GM21737 (cell line): ENCODE results near the gene POLD4.
"Not testable (repeated sequence)": the region's sequence is repeated elsewhere in the genome, so short reads cannot be mapped to it uniquely, and the experiment has no call there.

Experiments used
- ATAC-seq: cut with Tn5 transposase; IDR thresholded peaks from one replicate; pipeline ENCODE4 v1.9.1; 2021; ENCODE audit warnings: mild to moderate bottlenecking, moderate library complexity; ENCODE audit not compliant: unreplicated experiment

Gene POLD4

GRCh38 chr11:67354075-67355022 is 1.0 kb upstream of the POLD4 start:
- no peak for ATAC-seq

GRCh38 chr11:67352546-67353316 is 615 bp downstream of the POLD4 start:
- ATAC-seq, result peak; percentile 6

DNA sequence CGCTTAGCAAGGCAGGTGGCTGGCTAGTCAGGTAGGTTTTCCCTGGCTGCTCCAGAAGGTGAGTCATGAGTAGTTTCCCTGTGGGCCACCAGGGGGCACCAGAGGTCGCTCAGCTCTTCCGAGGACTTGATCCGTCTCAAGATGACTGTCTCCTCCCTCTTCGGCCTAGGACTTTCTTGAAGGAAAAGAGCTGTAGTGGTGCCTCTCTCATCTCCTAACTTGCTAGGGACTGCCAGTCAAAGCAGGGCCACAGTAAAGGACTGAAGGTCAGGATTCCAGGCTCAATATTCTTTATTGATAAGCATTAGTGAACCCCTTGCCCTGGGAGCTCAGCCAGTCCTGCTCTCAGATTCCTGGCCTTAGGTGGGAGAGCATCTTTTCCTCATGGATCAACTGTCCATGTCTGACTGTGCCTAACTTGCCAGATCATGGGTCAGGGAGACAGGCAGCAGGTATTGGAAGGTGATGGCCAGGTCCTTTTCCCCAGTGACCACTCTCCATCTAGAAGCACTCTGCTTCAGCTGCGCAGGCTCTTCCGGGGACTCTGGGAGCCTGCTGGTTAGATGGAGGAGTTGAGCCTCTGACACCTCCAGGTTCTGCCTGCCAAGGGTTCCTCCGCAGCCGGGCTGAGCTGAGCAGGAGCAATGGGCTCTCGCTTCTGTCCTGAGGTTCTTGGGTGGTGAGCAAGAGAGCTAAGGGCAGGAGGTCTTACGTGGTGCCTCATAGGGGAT is 1.9 kb downstream of the POLD4 start:
- no peak for ATAC-seq

GRCh38 chr11:67349928-67350465 is 3.3 kb downstream of the POLD4 start:
- no peak for ATAC-seq

DNA sequence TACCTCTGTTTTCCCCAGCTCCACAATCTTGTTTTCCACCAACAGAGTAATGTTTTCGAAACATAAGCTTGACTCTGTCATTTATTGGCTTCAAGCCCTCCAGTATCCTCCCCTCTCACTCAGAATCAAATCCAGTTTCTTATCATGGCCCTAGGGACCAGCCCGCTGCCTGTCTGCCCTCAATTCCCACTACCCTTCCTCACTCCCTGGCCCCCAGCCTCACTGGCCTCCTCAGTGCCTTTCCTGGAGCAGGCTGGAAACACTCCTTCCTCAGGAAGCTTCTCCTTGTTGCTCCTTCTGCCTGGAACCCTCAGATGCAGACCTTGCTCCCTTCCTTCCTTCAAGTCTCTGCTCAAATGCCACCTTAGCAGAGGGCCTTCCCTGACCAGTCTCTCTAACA is 3.9 kb downstream of the POLD4 start:
- ATAC-seq, result no peak

DNA sequence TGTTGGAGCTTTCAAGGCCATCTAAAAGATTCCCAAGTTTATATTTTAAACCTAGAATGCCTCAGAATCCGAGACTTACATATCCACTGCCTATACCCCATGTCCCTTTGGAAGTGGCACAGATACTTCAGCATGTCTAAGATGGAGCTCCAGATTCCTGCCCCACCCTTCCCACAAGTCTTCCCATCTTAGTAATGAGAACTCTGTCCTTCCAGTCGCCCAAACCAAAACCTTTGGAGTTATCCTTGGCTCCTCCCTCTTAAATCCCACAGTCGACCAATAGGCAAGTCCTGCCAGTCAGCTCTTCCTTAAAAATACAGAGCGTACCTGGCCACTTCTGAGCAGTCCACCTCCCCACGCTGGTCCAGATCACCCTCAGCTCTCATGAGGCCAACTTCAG is 4.3 kb downstream of the POLD4 start:
- ATAC-seq, result no peak

- no peak for ATAC-seq
These were observed 5.2 kb downstream of the POLD4 start for GRCh38 chr11:67347964-67348749.

- ATAC-seq, result no peak
These were observed 7.2 kb downstream of the POLD4 start for GRCh38 chr11:67345920-67346819.

GRCh38 chr11:67345247-67345919 is 8.0 kb downstream of the POLD4 start:
- ATAC-seq, result no peak

GRCh38 chr11:67344264-67344663 is 9.1 kb downstream of the POLD4 start:
- no peak for ATAC-seq

- no peak for ATAC-seq
These were observed 16.1 kb downstream of the POLD4 start for GRCh38 chr11:67337257-67337656.

GRCh38 chr11:67332081-67332691 is 21.2 kb downstream of the POLD4 start:
- no peak for ATAC-seq

GRCh38 chr11:67323526-67323925 is 29.8 kb downstream of the POLD4 start:
- ATAC-seq, result no peak

GRCh38 chr11:67322049-67322448 is 31.3 kb downstream of the POLD4 start:
- no peak for ATAC-seq

DNA sequence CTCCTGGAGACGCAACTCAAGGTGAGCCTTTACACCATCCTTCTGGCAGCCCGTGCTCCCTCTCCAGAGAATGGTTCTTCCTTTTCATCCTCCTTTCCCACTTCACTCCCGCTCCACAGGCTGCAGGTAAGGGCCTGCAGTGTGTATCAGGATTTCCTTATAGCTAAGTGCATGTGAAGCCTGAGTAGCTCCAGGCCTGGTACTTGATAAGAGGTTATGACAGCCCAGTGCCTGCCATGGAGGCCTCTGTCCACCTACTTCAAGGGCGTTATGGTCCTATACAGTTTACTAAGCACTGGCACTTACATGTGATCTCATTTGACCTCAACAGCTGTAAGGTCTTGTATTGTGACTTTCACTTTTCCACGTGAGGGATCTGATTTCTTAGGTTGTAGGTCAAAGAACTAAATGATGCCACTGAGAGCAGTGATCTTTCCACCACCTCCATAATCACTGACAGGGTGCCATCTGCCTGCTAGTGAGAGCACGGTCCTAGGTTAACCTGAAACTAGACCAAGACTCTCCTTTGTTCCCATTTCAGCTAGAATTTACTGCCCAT is 32.0 kb downstream of the POLD4 start:
- no peak for ATAC-seq

DNA sequence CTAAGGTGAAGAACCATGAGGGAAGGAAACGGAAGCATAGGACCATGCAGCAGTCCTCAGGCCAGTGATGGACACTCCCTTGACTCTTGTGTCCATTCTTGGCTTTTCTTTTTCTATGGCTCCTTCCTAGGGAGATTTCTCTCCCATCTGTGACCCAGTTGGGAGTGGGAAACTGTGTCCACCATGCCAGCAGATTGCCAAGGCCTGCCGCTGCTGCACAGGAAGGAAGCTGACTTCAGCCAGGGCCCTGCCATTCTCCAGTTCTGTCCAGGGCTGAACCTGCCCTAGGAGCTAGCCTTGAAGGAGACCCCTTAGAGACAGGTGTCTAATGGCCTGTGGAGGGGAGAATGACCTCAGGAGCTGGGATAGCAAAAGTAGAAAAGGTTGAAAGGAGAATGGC is 32.7 kb downstream of the POLD4 start:
- ATAC-seq, result no peak

DNA sequence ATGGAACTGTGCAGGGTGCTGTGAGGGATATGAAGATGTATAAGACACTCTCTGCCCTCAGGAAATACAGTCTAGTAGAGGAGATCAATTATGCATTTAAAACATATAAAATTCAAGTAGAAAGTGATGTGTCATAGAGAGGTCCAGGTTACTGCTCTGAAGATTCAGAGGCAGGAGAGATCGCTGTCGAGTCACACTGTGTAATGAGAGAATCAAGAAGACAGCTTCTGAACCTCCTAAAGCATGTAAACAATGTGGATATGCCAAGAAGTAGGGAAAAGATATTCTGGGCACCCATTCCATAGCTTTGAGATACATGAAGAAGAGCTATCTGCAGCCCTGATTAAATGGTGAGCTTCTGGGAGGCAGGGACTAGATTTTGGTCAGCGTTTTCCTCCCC is 33.3 kb downstream of the POLD4 start:
- no peak for ATAC-seq

DNA sequence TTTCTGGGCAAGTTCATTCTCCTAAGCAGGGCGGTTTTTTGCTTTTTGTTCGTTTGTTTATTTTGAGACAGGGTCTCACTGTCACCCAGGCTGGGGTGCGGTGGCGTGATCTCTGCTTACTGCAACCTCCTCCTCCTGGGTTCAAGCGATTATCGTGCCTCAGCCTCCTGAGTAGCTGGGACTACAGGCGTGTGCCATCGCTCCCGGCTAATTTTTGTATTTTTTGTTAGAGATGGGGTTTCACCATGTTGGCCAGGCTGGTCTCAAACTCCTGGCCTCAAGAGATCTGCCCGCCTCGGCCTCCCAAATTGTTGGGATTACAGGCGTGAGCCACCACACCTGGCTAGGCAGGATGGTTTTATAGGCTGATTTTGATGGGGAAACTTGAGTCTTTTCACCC is 34.5 kb downstream of the POLD4 start:
- not testable (repeated sequence) for ATAC-seq
